Stimulated activated CD8-positive, alpha-beta memory T cell treated with anti-CD3 and anti-CD28 coated beads, Interleukin-12 subunit alpha, Interleukin-12 subunit beta, amount 100 ng/mL, for 24 hours (primary cell): Measurements from ENCODE around the gene YEATS4.

Experiments
- DNase-seq: peaks from one replicate; pipeline ENCODE4 v3.0.0-alpha.2; 2020; ENCODE audit errors: extremely low read depth

YEATS4 gene

DNA sequence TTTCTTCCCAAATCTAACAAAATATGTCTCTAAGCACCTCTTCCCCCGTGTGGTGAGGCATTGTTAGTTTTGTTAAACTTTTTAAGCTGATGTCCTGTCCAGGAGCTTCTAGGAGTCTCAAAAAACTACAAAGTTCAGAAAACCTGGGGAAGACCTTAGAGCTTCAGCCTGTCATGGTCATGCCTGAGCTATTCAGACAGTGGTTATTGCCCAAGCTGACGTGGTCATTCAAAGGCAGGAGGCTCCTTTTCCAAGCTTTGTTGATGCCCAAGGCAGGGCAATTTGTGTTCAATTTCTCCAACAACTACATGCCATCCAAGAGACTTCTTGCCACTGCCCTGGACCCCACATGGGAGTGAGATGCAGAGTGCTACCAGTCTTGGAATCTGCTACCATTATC, 17.1 kb upstream of the YEATS4 start:
- no peak for DNase-seq

DNA sequence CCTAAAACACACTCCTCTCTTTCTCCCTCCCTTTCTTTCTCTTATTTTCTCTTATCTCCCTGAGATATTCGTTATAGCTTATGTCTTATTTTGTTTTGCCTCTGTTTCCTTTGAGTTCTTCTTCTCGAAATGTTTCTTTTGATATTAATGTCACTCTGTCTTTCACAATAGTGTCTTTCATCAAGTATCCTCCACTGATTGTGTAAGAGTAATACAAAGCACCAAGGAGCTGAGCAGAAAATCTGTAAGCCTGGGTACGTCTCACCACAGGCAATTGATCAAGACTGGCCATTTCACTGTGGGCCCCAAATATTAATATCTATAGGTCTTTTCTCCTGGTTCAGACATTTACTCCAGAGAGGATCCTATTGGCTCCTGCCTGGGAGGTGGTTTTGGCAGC, 16.2 kb upstream of the YEATS4 start:
- DNase-seq = no peak

DNA sequence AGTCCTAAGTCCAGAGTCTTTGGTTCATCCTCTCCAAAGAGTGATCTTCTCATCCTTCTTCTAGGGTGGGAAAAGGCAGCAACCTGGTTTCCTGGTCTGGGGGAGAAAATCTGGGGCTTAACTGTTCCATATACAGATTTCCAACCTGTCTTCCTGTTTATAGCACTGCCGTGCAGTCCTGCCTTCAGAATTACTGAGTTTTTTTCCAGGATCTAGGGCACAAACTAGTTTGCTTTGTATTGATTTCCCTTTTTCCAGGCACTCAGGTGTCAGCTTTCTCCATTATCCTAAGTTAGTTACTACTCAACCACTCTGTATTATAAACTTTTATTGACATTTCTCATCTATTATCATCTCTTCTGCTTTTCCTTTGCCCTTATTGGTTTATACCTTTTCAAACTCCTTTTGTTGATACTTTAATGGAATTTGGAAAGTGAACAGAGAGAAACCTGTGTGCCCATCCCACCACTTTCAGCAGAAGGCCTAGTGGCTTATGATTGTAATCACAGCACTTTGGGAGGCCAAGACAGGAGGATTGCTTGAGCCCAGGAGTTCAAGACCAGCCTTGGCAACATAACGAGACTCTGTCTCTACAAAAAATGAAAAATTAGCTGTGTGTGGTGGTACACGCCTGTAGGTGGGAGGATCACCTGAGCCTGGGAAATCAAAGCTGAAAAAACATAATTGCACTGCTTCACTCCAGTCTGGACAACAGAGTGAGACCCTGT, 15.5 kb upstream of the YEATS4 start:
- no peak for DNase-seq

DNA sequence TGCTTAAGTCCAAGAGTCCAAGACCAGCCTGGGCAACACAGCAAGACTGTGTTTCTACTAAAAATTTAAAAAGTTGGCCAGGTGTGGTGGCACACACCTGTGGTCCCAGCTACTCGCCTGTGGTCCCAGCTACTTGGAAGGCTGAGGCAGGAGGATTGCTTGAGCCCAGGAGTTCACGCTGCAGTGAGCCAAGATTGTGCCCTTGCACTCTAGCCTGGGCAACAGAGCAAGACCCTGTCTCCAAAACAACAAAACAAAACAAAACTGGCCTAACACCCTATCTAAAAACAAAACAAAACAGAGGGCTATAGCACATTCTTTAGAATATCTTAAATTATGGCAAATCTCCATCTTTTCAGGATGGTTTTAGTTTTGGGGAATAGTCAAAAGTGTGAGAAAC, 14.5 kb upstream of the YEATS4 start:
- no peak for DNase-seq

DNA sequence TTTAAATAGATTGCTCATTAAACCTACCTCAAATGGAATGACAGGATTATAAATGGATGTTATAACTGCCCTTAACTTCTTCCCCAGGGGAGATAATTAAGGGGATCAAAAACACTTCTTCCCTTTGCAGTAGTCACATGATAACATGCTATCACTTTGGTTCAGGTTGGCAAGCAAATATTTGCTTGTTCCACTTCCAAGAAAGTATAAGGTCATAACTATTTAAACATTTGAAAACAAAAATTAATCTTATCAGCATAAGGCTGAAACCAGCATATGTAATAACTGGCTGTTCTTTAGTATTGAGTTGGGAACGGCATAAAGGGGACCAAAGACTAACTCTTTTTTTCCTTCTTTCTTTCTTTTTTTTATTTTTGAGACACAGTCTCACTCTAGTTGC, 13.8 kb upstream of the YEATS4 start:
- DNase-seq = no peak

DNA sequence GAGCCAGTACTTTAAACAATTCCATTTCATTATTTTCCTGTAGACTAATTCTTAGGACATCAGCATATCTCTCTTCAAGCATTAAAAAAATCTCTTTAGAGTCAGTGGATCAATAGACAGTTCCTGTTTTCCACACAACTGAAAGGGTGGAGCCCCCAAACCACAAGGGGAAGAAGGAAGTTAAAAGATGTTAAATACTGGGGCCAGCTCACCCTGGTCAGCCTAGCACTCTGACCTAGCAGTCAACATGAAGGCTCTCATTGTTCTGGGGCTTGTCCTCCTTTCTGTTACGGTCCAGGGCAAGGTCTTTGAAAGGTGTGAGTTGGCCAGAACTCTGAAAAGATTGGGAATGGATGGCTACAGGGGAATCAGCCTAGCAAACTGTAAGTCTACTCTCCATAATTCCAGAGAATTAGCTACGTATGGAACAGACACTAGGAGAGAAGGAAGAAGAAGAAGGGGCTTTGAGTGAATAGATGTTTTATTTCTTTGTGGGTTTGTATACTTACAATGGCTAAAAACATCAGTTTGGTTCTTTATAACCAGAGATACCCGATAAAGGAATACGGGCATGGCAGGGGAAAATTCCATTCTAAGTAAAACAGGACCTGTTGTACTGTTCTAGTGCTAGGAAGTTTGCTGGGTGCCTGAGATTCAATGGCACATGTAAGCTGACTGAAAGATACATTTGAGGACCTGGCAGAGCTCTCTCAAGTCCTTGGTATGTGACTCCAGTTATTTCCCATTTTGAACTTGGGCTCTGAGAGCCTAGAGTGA, 11.2 kb upstream of the YEATS4 start, which contains the start of gene LYZ:
Gene LYZ (plus strand): TSS at position 220 of the 777 bp plus-strand sequence. CDS start 28 bp downstream, at position 248.
- DNase-seq = no peak

DNA sequence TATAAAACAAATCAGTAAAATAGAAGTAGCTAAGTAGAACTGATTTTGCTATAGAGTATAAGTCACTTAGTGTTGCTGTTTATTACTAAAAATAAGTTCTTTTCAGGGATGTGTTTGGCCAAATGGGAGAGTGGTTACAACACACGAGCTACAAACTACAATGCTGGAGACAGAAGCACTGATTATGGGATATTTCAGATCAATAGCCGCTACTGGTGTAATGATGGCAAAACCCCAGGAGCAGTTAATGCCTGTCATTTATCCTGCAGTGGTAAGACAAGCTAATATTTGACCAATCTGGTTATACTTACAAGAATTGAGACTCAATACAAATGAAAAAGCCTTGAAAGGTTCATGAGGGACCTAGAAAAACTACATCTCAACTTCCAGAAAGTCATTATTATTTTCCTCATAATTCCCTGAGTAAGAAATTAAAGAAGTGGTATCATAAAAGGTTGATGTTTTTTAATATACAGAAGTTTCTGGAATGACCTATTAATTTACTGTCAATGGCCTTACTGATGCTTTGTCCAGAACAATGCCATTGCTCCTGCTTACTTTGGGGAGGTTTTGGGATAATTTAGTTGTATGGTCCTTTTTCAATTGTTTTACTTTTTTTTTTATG, 9.4 kb upstream of the YEATS4 start:
- no peak for DNase-seq

DNA sequence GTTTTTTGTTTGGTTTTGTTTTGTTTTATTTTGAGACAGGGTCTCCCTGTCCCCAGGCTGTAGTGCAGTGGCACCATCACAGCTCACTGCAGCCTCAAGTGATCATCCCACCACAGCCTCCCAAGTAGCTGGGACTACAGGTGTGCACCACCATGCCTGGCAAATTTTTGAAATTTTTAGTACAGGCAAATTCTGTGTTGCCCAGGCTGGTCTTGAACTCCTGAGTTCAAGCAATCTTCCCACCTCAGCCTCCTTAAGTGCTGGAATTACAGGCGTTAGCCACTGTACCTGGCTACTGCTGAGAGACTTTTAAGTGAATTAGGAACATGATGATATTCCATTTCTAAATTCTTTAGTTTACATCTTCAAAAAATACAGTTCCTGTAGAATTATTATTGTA, 8.8 kb upstream of the YEATS4 start:
- DNase-seq = no peak

DNA sequence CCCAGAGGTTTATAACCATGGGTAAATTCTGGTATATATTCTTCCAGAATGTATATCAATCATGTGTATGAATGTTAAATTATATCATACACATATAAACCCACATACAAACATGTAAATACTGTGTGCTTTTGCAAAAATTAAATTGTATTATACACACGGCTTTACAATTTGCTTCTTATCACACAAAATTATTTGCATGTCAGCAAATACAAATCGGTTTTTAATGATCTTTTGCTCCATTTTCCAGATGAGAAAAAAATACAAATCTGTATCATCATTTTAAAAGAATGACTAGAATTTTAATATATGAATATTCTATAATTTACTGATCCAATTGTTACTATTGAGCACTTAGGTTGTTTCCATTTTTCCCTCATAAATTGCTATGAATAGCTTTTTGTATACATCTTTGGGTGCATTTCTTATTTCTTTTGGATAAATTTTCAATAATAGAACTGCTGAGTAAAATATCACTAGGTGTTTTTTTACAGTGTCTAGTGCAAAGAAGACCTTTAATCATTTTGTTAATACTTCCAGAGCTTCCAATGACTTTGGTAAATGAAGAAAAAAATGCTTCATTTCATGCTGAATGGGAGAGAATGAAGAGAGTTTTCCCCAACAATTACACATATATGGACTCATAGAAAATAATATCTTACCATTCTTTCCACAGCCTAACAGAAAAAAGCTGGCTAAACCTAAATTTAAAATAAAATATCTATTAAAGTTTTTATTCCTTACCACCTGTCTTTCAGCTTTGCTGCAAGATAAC, 7.9 kb upstream of the YEATS4 start:
- no peak for DNase-seq

DNA sequence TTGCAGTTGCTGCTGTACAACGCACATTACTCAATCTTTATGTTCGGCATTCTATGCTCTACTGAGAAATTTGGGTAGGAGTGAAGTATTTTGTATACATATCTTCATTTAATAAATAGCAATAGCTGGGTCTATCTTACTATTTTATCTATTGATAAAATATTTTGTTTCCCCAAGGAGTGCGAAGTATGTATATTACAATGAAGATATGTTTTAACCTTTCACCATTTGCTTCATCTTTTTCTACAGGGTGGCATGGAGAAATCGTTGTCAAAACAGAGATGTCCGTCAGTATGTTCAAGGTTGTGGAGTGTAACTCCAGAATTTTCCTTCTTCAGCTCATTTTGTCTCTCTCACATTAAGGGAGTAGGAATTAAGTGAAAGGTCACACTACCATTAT, 6.6 kb upstream of the YEATS4 start:
- no peak for DNase-seq

DNA sequence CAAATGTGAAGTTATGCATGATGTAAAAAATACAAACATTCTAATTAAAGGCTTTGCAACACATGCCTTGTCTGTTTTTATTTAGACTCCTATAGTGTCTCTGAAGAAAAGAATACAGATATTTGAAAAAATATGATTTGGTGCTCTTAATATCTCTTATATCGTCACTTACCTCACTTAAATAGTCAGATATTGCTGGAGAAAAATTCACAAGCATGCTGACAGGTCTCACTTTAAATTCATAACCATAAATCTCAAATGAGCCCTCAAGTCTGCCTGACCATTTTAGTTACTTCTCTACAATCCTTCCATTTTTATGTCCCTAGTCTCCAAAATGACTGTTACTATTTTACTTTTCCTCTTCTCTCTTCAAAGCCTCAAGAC, 5.4 kb upstream of the YEATS4 start:
- no peak for DNase-seq

DNA sequence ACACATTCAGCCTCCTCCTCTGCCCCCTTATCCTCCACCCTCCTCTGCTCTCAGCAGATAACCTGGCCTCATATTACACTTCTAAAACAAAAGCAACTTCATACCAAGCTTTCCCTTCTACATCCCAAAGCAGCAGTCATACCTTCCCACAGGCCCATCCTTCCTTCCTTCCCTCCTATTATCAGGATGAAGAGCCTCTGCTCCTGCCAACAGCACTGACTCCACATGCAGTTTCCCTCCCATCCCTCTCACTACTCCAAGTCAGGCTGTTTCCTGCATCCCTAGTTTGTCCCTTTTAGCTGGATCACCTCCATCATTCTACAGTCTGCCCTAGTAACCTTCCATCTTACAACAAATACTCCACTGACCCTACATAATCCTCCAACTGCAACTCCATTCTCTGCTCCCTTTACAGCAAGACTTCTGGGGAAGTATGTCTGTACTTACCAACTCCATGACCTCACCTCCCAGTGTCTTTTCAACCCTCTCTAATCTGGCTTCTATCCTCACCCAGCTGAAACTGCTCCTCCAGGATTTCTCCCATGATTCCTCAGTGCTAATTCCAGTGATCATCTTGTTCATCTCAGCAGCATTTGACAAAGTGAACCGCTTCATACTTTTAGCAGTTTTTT, 4.9 kb upstream of the YEATS4 start:
- DNase-seq = no peak

DNA sequence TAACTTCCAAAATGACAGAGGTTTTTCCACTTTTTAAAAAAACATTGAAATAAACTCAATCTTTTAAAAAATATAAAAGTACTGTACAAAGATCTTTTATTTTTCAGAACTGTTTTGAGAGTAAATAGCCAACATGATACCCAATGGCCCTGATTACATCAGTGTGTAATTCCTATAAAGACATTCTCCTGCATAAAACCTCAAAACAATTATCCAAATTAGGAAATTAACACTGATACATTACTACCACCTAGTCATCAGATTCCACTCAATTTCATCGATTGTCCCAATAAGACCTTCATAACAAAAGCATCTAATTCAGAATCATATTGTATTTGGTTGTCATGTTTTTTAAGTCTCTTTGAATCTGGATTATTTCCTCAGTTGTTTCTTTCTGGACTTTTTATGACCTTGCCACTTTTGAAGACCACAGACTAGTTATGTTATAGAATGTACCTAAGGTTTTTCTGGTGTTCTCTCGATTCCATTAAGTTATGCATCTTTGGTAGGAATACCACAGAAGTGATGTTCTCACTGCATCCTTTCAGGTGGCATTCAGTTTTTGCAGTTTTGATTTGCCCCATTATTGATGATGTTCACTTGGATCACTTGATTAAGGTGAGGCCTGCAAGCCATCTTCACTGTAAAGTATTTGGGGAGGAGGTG, 4.0 kb upstream of the YEATS4 start:
- DNase-seq = no peak

DNA sequence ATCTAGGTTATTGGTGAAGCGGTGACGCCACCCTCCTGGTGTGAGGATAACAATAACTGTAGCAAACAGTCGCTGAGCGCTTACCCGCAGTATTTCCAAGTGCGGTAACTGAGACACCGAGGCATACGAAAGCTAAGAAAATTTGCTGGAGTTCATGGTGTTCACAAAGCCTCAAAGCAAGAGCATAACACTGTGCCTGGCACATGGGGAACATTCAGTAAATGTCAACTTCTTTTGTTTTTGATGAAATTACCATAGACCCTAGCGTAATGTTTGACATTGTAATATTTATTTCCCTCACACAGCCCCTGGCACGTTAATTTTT, 767 bp downstream of the YEATS4 start:
- DNase-seq = no peak

DNA sequence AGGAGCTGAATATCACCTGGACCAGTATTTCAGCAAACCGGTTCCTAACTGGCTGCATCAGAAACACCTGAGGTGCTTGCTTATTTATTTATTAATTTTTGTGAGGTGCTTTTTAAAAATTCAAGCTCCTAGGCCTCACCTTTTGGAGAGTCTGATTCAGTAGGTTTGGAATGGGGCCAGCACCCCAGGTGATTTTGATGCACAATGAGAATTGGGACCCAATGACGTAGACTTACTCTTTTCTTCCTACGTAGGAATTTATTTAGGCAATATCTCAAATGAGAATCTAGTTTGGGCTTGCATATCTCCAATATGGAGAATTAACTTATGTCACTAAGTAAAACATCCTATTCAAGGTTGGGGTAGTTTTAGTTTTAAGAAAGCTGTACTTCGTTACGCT, 7.3 kb downstream of the YEATS4 start:
- no peak for DNase-seq

DNA sequence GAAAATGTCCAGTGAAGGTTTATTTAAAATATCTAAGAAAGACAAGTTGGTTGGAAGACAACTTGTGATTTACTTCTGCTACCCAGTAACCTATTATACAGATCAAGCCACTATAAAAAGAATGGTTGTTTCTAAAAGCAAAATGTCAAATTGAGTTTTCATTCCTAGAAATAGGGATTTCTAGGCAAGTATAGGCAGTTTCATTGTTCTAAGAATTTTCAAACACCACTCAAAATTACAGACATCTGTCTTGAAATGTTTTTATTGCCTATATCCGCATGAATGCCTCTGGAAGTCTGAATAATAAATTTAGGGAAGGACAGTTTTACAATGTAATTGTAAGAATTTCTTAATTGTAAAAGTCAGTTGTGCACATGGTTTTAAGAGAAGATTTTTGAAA, 8.6 kb downstream of the YEATS4 start:
- no peak for DNase-seq

DNA sequence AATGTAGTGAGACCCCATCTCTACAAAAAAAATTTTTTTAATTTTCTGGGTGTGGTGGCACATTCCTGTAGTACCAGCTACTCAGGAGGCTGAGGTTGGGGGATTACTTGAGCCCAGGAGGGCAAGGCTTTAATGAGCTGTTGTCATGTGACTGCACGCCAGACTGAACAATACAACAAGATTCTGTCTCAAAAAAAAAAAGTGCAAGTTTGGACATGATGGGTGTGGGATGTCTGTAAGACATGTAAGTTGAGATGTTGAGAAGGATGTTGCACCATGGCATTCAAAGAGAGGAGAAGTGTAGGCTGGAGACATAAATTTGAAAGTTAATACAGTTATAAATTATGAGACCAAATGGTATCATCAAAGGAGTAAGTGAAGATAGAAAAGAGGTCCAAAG, 23.5 kb downstream of the YEATS4 start:
- DNase-seq = no peak

DNA sequence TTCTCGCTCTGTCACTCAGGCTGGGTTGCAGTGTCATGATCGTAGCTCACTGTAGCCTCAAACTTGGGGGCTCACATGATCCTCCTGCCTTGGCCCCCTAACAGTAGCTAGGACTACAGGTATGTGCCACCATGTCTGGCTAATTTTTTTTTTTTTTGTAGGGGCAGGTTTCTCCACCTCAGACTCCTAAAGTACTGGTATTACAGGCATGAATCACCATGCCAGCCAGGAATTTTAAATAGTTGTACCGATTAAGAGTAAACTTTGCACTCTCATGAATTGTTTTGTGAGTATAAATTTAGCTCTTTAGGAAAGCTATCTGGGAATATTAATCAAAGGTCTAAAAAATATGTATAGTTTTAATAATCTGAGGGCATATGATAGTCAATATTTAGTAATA, 25.5 kb downstream of the YEATS4 start:
- no peak for DNase-seq

DNA sequence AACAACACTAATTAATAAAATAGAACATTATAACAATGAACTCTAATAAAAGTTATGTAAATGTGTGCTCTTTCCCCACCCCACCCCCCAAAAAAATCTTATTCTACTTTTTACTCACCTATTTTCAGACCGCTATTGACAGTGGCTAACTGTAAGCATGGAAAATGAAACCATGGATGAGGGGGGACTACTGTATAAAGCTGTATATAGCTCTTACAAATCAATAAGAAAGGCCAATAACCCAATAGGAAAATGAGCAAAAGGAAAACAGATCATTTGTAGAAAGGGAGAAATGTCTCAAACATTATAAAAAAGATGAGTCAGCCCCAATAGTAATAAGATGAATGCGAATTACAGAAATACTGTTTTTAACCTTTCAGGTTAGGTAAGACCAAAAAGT, 27.4 kb downstream of the YEATS4 start:
- DNase-seq = no peak

DNA sequence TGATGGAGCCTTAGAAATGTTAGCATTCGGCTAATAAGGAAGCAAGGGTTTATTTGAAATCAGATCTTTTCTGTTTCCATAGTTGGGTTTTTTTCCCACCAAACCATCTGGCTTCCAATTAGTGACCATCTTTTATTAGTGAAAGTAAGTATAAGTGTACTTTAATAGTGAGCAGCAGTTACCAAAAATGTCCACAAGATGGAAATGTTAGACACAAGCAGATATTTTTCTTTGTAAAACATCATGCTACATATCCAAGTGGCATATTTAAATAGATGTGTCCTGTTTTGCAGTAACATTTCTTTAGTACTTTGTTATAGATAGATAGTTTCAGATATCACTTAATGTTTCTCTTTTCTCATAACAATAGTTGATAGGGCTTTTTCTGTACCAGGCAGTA, 28.8 kb downstream of the YEATS4 start:
- DNase-seq = no peak

DNA sequence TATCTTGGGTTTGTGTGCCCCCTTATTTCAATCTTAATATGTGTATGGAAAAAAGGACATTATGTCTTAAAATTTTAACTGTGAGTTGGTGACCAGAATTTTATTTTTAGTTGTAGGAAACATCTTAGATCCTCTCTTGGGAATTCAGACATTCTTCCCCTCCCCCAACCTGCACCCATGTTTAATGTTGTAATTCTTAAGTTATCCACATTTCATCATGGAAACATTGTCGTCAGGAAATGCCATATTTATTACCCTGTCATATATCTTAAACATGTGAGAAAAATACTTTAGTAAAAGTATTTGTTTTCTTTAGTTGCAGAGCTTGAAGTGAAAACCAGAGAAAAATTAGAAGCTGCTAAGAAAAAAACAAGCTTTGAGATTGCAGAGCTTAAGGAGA, 30.3 kb downstream of the YEATS4 start:
- DNase-seq = no peak
